Activated effector memory CD4-positive, alpha-beta T cell treated with Interleukin-2 at 50 U/mL for 16 hours (primary cell): ENCODE results near the gene FES.
"Not testable (repeated sequence)": the region's sequence is repeated elsewhere in the genome, so short reads cannot be mapped to it uniquely, and the experiment has no call there.

Experiments used
- DNase-seq: peaks from one replicate; pipeline ENCODE4 v3.0.0-alpha.2; 2020

Gene FES

GRCh38 chr15:90862487-90862886 is 21.8 kb upstream of the FES start:
- no peak for DNase-seq

DNA sequence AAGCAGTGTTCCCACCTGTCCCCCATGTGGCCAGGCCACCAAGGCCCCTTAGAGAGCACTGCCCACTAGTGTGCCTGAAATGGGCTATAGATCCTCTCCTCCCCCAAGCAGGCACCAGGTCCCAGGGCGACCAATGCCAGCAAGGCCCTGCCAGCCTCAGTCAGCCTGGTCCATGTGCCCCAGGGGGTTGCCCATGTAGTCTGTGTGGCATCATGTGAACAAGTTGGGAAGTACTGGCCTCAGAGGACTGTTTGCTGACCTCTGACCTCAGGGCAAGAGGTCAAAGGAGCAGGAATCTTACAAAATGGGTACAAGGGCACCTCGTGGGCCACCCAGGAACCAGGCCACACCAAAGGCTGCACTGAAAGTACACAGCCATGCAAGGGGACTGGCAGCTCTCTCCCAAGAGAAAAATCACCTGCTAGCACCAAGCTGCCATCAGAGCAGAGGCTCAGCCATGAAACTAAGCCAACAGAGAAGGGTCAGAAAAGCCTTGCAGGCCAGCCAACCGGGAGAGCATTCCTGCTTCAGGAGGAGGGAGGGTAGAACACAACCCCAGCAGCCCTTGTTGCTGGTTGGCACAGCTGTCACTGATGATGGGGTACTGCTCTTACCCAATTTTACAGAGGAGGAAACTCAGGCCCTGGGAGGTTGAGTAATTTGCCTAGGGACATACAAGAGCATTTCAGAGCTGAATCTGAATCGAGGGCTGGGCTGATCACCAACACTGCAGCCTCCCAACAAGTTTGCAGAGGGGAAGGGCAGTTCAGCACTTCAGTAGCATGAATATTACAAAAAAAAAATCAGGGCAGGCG is 21.1 kb upstream of the FES start:
- DNase-seq, result no peak

- no peak for DNase-seq
Measured at GRCh38 chr15:90863987-90864386, 20.3 kb upstream of the FES start.

GRCh38 chr15:90864507-90864906 is 19.8 kb upstream of the FES start:
- no peak for DNase-seq

DNA sequence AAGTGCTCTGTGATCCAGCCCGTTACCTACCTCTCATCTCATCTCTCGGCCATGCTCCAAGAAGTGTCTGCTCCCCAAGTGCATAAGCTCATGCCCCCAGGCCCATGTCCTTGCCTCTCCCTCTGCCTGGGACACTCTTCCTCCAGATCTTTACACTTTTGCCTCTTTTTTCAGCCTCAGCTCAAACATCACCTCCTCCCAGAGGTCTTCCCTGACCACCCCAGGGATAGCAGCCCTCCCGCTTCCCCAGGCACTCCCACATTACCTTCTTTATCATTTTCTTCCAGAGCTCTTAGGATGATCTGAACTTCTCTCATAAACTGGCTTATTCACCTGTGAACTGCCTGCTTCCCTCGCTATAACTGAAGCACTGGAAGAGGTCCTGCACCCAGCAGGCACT is 18.6 kb upstream of the FES start:
- DNase-seq, result no peak

DNA sequence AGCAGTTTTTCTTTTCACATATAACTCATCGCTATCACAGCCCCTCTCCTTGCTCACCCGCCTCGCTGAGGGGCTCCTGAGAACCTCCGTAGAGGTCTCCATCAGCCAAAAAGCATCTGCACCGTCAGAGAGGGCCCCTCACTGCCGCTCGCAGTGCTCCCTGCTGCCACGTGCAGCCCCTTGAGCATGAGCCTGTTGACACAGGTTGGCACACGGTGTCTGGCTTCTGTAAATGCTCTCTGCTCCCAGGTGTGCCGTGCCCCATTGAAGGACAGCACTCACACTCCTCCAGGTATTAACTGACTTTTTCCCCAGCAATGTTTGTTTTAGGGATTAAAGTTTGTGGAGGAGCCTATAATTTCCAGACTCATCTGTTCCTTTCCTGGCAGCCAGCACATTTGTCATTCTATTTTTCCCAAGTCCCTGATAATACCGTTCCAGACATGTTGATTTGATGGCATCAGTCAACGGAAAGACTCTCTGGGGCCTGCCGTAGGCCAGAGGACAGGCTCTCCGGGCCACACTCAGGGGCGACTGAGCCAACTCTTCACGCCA is 18.1 kb upstream of the FES start:
- no peak for DNase-seq

- no peak for DNase-seq
Measured at GRCh38 chr15:90866800-90867199, 17.5 kb upstream of the FES start.

- no peak for DNase-seq
Measured at GRCh38 chr15:90868261-90868689, 16.0 kb upstream of the FES start, which contains the start of gene FURIN. Gene FURIN, plus strand, starts transcription at chr15:90868588. Its CDS starts 7,153 bp downstream, at chr15:90875741.

DNA sequence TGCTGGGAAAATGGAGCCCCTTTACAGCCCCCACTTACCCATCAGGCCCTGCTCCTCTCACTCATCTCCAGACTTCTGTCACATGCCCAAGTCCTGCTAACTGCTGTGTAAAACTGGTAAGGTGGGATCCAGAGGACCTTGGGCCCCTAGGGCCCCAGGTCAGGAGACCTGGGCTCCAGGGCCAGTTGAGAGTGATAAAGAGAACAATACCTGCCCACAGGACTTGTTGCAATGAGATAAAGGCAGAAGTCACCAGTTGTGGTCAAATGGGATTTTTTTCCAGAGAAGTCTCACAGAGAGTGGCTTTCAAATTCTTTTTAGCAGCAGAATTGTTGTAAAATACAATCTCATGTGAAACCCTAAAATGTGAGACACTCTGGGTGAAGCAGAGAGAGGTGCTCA is 15.2 kb upstream of the FES start:
- no peak for DNase-seq

GRCh38 chr15:90869601-90870353 is 14.5 kb upstream of the FES start:
- DNase-seq, result no peak

DNA sequence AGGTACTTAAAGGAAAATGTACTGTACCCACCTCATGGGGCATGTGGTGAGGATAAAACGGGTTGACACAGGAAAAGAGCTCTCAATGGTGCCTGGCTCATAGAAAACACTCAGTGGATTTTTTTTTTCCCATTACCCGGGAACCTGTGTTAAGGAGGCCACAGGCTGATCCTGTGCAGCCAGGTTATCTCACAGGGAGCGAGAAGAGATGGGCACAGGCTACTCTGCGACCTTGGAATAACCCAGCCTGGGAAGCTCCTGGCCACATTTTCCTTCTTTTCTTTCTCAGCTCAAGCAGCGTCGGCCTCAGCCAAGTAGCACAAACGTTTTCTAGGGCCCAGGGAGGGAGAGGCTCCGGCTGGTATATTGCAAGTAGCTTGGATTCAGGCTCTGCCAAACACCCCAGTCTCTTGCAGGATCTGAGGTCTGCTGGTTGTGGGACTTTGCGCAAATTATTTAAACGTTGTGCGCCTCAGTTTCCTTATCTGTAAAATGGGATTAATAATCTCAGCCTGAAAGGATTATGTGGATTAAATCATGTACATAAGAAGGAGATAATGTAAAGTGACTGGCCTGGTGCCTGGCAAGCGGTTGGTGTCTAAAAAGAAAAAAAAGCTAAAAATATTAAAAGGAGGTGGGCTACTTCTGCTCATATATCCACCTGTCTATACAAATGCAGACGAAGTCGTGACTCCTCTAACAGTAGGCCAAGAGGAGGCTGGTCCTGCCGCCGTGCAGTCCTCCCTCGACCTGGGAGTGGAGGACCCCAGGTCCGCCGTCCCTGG is 13.8 kb upstream of the FES start:
- no peak for DNase-seq

DNA sequence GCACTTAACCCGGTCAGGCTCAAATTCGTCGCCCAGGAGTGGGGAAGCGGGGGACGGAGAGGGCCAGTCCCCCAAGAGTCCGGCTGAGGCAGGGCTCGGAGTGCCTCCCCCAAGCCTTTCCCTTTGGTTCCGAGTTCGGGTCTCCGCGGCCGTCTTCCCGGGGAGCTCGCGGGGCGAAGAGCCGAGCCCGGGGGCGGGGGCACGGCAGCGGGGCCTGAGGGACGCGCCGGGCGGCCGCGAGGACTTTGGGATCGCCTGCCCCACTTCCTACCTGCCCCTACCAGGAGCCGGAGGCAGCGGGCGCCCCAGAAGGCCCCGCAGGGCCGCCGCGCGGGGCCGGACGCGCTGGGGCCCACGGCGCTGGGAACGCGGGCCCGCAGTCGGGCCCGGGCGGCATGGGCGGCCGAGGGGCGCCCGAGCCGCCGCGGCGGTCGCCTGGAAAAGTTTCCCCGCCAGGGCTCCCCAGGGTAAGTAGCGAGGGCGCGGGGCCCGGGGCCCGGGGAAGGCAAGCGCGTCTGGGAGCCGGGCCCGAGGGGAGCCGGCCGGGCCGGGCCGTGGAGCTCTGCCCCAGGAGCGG is 13.1 kb upstream of the FES start:
- no peak for DNase-seq

DNA sequence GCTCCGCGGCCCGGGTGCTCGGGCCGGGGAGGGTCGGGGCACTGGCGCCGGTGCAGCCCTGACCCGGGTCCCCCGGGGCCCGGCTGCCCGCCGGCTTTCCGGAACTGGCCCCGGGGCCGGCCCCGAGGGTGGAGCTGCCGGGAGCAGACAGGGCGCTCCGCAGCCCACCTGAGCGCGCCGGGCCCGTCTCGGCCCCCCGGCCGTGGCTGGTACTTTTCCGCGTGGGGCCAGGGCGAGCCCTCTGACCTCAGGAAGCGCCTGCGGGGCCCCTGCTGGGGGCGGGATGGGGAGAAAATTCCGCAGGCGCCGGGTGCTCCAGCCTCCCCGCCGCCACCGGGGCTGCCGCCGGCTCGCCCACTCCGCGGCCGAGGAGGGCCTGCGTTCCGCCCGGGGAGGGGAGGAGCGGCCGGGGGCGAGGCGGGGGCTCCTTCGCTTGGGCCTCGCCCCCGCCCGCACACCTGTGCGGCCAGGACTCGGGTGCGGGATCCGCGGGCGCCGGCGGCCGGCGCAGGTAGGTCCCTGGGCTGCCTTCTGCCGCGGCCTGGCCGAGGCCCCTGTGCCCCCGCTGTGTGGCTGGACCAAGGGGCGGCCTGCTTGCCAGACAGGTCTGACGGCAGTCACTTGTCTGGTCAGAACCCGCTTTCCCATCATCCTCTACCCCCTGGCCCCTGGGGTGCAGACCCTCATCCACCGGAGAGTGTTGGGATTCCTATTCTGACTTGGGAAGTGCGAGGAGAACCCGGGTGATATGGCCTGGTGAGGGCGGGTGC is 12.4 kb upstream of the FES start:
- DNase-seq, result no peak

DNA sequence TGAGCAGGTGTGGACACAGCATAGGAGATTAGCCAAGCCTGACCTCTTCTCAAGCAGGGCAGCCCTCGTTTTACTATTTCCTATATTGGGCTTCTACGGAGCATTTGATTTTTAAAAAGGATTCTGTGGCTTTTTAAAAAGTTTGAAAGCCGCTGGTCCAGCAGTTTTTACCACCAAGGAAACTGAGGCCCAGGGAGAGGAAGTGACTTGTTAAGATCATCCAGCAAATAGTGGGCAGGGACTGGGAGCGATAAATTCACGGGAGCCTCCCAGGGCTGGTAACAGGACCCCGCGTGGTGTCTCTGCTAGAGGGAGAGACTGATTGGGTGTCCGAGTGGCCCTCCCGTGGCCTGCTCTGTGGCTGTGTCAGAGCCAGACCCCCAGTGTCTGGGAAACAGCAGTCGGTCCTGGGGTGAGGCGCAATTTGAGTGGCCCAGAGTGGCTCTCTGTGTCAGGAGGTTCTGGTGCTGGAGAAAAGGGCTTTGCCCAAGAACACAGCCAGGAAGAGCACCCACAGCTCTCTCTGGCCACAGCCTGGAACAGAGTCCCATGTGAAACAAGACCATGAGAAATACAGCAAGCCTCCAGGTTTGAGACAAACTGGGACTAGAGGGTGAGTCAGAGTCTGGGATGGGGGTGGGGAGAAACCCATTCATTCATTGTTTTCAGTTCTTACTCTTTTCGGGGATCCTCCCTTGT is 11.7 kb upstream of the FES start:
- DNase-seq, result no peak

DNA sequence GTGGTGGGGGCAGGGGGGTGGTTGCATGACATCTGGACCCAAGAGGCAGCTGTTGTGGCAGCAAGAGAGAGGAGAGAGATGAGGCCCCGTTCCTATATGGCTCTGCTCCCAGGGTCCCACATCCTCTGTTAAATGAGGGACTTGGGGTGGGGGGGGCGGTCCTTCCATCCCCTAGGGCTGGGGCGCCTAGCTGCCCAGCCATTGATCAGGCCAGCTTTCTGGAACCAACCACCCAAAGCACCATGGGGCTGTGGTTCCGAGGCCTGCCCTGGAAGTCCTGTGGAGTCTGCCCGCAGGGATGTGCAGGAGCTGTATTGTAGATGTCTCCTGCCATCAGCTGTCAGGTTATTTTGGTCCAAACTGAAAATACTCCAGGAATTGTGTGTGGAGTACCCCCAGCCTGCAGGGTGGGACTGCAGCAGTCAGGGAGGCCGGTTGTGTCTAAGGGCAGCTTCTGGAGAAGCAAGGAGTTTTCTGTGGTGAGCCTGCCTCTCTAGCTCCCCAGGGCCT is 10.8 kb upstream of the FES start:
- DNase-seq, result no peak

DNA sequence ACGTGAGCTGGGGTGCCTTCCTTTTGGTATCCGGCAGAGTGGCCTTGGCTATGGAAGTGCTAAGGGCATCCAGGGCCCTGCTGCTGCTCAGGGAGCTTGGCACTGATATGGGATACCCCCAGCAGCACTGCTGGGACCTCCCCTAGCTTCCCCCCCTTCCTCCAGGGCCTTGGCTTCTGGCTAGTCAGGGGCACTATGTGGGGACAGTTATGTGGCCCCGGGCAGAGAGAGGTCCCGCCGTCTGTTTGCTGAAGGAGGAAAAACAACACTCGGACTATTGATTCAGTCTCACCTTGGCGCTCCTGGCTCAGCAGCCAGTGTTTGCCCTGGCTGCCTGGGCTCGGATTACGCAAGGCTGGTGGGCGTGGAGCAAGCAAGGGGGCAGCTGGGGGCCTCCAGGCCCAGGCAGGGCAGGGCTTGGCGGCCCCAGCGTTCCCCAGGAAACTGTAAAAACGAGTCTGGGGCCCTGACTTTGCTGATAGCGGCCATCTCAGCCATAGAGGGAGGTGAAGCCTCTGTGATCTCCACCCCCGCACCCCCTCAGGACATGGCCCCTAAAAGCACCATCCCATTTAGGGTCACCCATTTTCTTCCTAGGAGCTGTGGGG is 10.2 kb upstream of the FES start:
- no peak for DNase-seq

DNA sequence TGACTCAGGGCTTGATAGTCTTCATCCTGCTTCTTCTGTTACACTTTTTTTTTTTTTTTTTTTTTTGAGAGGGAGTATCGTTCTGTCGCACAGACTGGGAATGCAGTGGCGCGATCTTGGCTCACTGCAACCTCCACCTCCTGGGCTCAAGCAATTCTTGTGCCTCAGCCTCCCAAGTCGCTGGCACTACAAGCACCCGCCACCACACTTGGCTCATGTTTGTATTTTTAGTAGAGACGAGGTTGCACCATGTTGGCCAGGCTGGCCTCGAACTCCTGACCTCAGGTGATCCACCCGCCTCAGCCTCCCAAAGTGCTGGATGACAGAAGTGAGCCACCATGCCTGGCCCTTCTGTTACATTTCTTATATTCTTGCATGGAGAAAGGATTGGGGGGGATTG is 9.3 kb upstream of the FES start:
- not testable (repeated sequence) for DNase-seq

GRCh38 chr15:90875549-90875981 is 8.7 kb upstream of the FES start:
- DNase-seq, result no peak

DNA sequence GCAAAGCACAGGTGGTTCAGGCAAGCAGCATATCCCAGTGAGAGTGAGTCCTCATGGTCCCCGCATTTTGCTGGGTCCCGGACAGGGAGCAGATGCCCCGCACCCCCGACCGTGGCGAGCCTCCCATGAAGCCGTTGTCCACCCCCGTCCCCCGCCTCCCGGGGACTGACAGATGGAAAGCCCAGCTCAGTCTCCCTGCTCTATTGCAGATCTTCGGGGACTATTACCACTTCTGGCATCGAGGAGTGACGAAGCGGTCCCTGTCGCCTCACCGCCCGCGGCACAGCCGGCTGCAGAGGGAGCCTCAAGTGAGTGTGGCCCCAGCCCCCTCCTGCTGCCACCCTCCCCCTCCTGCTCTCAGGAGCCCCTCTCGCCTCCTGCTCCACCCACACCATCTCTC is 8.3 kb upstream of the FES start:
- DNase-seq, result no peak

DNA sequence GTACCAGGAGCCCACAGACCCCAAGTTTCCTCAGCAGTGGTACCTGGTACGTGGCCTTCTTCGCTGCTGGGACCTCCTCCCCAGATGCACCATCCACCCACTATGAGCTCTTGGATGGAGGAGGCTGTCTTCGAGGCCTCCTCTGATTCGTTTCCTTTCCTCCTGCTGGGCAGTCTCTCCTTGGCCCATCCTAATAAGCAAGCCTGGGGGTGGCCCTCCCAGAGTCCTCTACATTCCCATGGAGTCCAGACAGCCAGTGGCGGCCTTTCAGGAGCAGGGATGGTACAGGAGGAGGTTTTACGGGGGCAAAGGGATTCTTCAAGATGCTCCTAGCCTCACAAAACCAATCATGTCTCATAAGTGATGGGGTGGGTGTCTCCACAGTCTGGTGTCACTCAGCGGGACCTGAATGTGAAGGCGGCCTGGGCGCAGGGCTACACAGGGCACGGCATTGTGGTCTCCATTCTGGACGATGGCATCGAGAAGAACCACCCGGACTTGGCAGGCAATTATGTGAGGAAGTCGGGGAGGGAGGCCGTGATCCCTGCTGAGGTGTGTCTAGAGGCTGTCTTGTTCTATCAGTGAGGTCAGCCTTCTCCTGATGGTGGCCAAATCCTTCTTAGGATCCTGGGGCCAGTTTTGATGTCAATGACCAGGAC is 7.7 kb upstream of the FES start:
- DNase-seq, result no peak
